HEK293 (cell line): ENCODE data around the gene ITPKC.

Source experiments
- GFI1B ChIP-seq: fragments of 450-650 bp; formaldehyde crosslinking; IDR thresholded peaks from 2 replicates; pipeline ENCODE4 v1.5.1; 2016; ENCODE audit warnings: missing biosample characterization, missing genetic modification characterization
- GLI2 ChIP-seq: fragments of 450-650 bp; formaldehyde crosslinking; IDR thresholded peaks from 2 replicates; pipeline ENCODE4; 2017; ENCODE audit warnings: missing biosample characterization, missing genetic modification characterization, low read depth, borderline replicate concordance
- IKZF3 ChIP-seq: fragments of 450-650 bp; IDR thresholded peaks from 2 replicates; pipeline ENCODE4 v1.5.0; 2018; ENCODE audit warnings: missing biosample characterization, mild to moderate bottlenecking, missing genetic modification characterization, moderate library complexity
- KLF16 ChIP-seq: fragments of 450-650 bp; formaldehyde crosslinking; IDR thresholded peaks from 2 replicates; pipeline ENCODE4 v1.5.1; 2017; ENCODE audit warnings: missing biosample characterization, missing genetic modification characterization
- KLF8 ChIP-seq: fragments of 450-650 bp; formaldehyde crosslinking; IDR thresholded peaks from 2 replicates; pipeline ENCODE4 v1.5.1; 2016; ENCODE audit warnings: missing biosample characterization, missing genetic modification characterization
- OSR2 ChIP-seq: fragments of 450-650 bp; formaldehyde crosslinking; IDR thresholded peaks from 2 replicates; pipeline ENCODE4 v1.5.1; 2016; ENCODE audit warnings: missing biosample characterization, missing genetic modification characterization
- TRIM28 ChIP-seq: IDR thresholded peaks from 2 replicates; pipeline ENCODE4 v1.6.1; 2011; ENCODE audit warnings: low read length, control low read depth, borderline replicate concordance
- YY1 ChIP-seq: fragments of 450-650 bp; formaldehyde crosslinking; IDR thresholded peaks from 2 replicates; pipeline ENCODE4 v1.5.1; 2018; ENCODE audit warnings: missing biosample characterization, missing genetic modification characterization
- ZFP37 ChIP-seq: fragments of 450-650 bp; formaldehyde crosslinking; IDR thresholded peaks from 2 replicates; pipeline ENCODE4 v1.5.1; 2016; ENCODE audit warnings: missing biosample characterization, missing genetic modification characterization
- ZNF121 ChIP-seq: fragments of 450-650 bp; formaldehyde crosslinking; IDR thresholded peaks from 2 replicates; pipeline ENCODE4 v1.5.1; 2016; ENCODE audit warnings: missing biosample characterization, missing genetic modification characterization
- ZNF133 ChIP-seq: fragments of 450-650 bp; formaldehyde crosslinking; IDR thresholded peaks from 2 replicates; pipeline ENCODE4 v1.5.1; 2016; ENCODE audit warnings: missing biosample characterization, missing genetic modification characterization
- ZNF174 ChIP-seq: fragments of 450-650 bp; formaldehyde crosslinking; IDR thresholded peaks from 2 replicates; pipeline ENCODE4 v1.5.0; 2017; ENCODE audit warnings: missing biosample characterization, mild to moderate bottlenecking, missing genetic modification characterization
- ZNF175 ChIP-seq: fragments of 450-650 bp; formaldehyde crosslinking; IDR thresholded peaks from 2 replicates; pipeline ENCODE4 v1.5.1; 2016; ENCODE audit warnings: missing biosample characterization, missing genetic modification characterization
- ZNF223 ChIP-seq: fragments of 450-650 bp; formaldehyde crosslinking; IDR thresholded peaks from 2 replicates; pipeline ENCODE4 v1.5.1; 2016; ENCODE audit warnings: missing biosample characterization, missing genetic modification characterization
- ZNF23 ChIP-seq: fragments of 450-650 bp; formaldehyde crosslinking; IDR thresholded peaks from 2 replicates; pipeline ENCODE4 v1.5.1; 2016; ENCODE audit warnings: missing biosample characterization, missing genetic modification characterization, borderline replicate concordance
- ZNF24 ChIP-seq: fragments of 450-650 bp; formaldehyde crosslinking; IDR thresholded peaks from 2 replicates; pipeline ENCODE4 v1.5.1; 2016; ENCODE audit warnings: missing biosample characterization, missing genetic modification characterization
- ZNF274 ChIP-seq, 2 experiments: fragments of 200-500 bp in 1 of 2; fragments of 450-650 bp in 1 of 2; sonication (Bioruptor generic) in 1 of 2; formaldehyde crosslinking in 1 of 2; IDR thresholded peaks; 2 replicates each; pipeline versions ENCODE4 v1.5.1 to v1.6.1; 2014 to 2016; ENCODE audit warnings: borderline replicate concordance in 1 of 2, inconsistent platforms in 1 of 2, low read length in 1 of 2, missing biosample characterization in 1 of 2, missing genetic modification characterization in 1 of 2
- ZNF366 ChIP-seq: fragments of 450-650 bp; formaldehyde crosslinking; conservative IDR thresholded peaks from 2 replicates; pipeline ENCODE4 v1.5.1; 2016; ENCODE audit warnings: missing biosample characterization, missing genetic modification characterization
- ZNF623 ChIP-seq: fragments of 450-650 bp; formaldehyde crosslinking; IDR thresholded peaks from 2 replicates; pipeline ENCODE4 v1.5.1; 2016; ENCODE audit warnings: missing biosample characterization, missing genetic modification characterization
- ZNF658 ChIP-seq: fragments of 450-650 bp; formaldehyde crosslinking; IDR thresholded peaks from 2 replicates; pipeline ENCODE4; 2016; ENCODE audit warnings: missing biosample characterization, missing genetic modification characterization
- ZNF664 ChIP-seq: fragments of 450-650 bp; formaldehyde crosslinking; IDR thresholded peaks from 2 replicates; pipeline ENCODE4 v1.5.1; 2016; ENCODE audit warnings: missing biosample characterization, missing genetic modification characterization
- ZSCAN16 ChIP-seq: fragments of 450-650 bp; formaldehyde crosslinking; IDR thresholded peaks from 2 replicates; pipeline ENCODE4 v1.5.1; 2016; ENCODE audit warnings: missing biosample characterization, missing genetic modification characterization
- TF ChIP-seq, protein P1 (sequence below): fragments of 450-650 bp; formaldehyde crosslinking; IDR thresholded peaks from 2 replicates; pipeline ENCODE4 v1.5.1; 2016; ENCODE audit warnings: missing biosample characterization, missing genetic modification characterization, borderline replicate concordance
- TF ChIP-seq, protein P2 (sequence below): fragments of 450-650 bp; formaldehyde crosslinking; IDR thresholded peaks from 2 replicates; pipeline ENCODE4 v1.5.1; 2016; ENCODE audit warnings: missing biosample characterization, missing genetic modification characterization
- TF ChIP-seq, protein P3 (sequence below): fragments of 450-650 bp; formaldehyde crosslinking; IDR thresholded peaks from 2 replicates; pipeline ENCODE4 v1.5.1; 2016; ENCODE audit warnings: missing biosample characterization, missing genetic modification characterization
- TF ChIP-seq, protein P4 (sequence below): fragments of 450-650 bp; formaldehyde crosslinking; IDR thresholded peaks from 2 replicates; pipeline ENCODE4 v1.5.1; 2017; ENCODE audit warnings: missing biosample characterization, missing genetic modification characterization
- TF ChIP-seq, protein P5 (sequence below): IDR thresholded peaks from 2 replicates; pipeline ENCODE4 v1.6.1; 2011; ENCODE audit warnings: mild to moderate bottlenecking, low read depth, low read length, borderline replicate concordance
- TF ChIP-seq, protein P6 (sequence below): fragments of 450-650 bp; formaldehyde crosslinking; IDR thresholded peaks from 2 replicates; pipeline ENCODE4 v1.5.1; 2016; ENCODE audit warnings: missing biosample characterization, missing genetic modification characterization
- TF ChIP-seq, protein P7 (sequence below): fragments of 450-650 bp; formaldehyde crosslinking; IDR thresholded peaks from 2 replicates; pipeline ENCODE4 v1.5.1; 2017; ENCODE audit warnings: missing biosample characterization, missing genetic modification characterization

The ITPKC gene

DNA sequence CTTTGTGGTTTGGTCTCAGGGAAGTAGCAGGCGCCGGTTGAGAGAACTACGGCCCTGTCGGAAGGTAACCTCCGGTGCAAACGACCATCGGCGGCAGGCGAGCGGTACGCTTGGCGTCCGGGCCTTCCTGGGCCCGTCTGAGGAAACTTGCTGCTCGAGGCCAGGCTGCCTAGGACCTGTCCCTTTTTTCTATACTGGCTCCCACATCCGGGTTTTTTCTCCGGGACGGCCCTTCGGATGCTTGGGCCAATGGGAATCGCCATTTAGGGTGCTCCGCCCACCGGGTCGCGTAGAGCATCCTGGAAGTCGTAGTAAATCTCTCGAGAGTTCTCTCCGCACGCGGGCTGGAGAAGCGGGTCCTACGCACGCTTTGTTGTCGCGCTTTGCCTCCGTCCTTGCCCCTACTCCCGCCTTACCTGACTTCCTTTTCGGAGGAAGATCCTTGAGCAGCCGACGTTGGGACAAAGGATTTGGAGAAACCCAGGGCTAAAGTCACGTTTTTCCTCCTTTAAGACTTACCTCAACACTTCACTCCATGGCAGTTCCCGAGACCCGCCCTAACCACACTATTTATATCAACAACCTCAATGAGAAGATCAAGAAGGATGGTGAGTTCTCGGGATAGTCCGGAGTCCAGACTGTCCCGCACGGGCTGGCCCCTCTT, 34.1 kb downstream of the ITPKC start, which contains the start of gene SNRPA (continued):
- no peak for TF ChIP-seq OSR2 (tag by site-specific recombination)
- TF ChIP-seq ZNF24: no peak; the same call in 1 of the 2 replicates
- peak; percentile 67; the same call in 1 of the 2 replicates for TF ChIP-seq KLF8 (tag by site-specific recombination)
- no peak for TF ChIP-seq ZNF175
- TF ChIP-seq, protein P1, sequence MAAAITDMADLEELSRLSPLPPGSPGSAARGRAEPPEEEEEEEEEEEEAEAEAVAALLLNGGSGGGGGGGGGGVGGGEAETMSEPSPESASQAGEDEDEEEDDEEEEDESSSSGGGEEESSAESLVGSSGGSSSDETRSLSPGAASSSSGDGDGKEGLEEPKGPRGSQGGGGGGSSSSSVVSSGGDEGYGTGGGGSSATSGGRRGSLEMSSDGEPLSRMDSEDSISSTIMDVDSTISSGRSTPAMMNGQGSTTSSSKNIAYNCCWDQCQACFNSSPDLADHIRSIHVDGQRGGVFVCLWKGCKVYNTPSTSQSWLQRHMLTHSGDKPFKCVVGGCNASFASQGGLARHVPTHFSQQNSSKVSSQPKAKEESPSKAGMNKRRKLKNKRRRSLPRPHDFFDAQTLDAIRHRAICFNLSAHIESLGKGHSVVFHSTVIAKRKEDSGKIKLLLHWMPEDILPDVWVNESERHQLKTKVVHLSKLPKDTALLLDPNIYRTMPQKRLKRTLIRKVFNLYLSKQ (tag by site-specific recombination): no peak
- no peak for TF ChIP-seq GFI1B
- TF ChIP-seq, protein P2, sequence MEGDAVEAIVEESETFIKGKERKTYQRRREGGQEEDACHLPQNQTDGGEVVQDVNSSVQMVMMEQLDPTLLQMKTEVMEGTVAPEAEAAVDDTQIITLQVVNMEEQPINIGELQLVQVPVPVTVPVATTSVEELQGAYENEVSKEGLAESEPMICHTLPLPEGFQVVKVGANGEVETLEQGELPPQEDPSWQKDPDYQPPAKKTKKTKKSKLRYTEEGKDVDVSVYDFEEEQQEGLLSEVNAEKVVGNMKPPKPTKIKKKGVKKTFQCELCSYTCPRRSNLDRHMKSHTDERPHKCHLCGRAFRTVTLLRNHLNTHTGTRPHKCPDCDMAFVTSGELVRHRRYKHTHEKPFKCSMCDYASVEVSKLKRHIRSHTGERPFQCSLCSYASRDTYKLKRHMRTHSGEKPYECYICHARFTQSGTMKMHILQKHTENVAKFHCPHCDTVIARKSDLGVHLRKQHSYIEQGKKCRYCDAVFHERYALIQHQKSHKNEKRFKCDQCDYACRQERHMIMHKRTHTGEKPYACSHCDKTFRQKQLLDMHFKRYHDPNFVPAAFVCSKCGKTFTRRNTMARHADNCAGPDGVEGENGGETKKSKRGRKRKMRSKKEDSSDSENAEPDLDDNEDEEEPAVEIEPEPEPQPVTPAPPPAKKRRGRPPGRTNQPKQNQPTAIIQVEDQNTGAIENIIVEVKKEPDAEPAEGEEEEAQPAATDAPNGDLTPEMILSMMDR: no peak
- TF ChIP-seq, protein P3, sequence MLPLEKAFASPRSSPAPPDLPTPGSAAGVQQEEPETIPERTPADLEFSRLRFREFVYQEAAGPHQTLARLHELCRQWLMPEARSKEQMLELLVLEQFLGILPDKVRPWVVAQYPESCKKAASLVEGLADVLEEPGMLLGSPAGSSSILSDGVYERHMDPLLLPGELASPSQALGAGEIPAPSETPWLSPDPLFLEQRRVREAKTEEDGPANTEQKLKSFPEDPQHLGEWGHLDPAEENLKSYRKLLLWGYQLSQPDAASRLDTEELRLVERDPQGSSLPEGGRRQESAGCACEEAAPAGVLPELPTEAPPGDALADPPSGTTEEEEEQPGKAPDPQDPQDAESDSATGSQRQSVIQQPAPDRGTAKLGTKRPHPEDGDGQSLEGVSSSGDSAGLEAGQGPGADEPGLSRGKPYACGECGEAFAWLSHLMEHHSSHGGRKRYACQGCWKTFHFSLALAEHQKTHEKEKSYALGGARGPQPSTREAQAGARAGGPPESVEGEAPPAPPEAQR (tag by site-specific recombination): no peak
- TF ChIP-seq, protein P4, sequence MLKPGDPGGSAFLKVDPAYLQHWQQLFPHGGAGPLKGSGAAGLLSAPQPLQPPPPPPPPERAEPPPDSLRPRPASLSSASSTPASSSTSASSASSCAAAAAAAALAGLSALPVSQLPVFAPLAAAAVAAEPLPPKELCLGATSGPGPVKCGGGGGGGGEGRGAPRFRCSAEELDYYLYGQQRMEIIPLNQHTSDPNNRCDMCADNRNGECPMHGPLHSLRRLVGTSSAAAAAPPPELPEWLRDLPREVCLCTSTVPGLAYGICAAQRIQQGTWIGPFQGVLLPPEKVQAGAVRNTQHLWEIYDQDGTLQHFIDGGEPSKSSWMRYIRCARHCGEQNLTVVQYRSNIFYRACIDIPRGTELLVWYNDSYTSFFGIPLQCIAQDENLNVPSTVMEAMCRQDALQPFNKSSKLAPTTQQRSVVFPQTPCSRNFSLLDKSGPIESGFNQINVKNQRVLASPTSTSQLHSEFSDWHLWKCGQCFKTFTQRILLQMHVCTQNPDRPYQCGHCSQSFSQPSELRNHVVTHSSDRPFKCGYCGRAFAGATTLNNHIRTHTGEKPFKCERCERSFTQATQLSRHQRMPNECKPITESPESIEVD (tag by site-specific recombination): no peak
- TF ChIP-seq, protein P5, sequence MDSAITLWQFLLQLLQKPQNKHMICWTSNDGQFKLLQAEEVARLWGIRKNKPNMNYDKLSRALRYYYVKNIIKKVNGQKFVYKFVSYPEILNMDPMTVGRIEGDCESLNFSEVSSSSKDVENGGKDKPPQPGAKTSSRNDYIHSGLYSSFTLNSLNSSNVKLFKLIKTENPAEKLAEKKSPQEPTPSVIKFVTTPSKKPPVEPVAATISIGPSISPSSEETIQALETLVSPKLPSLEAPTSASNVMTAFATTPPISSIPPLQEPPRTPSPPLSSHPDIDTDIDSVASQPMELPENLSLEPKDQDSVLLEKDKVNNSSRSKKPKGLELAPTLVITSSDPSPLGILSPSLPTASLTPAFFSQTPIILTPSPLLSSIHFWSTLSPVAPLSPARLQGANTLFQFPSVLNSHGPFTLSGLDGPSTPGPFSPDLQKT: no peak
- TF ChIP-seq, protein P6, sequence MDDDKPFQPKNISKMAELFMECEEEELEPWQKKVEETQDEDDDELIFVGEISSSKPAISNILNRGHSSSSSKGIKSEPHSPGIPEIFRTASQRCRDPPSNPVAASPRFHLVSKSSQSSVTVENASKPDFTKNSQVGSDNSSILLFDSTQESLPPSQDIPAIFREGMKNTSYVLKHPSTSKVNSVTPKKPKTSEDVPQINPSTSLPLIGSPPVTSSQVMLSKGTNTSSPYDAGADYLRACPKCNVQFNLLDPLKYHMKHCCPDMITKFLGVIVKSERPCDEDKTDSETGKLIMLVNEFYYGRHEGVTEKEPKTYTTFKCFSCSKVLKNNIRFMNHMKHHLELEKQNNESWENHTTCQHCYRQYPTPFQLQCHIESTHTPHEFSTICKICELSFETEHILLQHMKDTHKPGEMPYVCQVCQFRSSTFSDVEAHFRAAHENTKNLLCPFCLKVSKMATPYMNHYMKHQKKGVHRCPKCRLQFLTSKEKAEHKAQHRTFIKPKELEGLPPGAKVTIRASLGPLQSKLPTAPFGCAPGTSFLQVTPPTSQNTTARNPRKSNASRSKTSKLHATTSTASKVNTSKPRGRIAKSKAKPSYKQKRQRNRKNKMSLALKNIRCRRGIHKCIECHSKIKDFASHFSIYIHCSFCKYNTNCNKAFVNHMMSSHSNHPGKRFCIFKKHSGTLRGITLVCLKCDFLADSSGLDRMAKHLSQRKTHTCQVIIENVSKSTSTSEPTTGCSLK (tag by site-specific recombination): no peak
- TF ChIP-seq YY1 (tag by site-specific recombination): no peak; the same call in 1 of the 2 replicates
- TF ChIP-seq ZSCAN16: no peak
- peak; percentile 93; the same call in 1 of the 2 replicates for TF ChIP-seq ZFP37 (tag by site-specific recombination)
- peak; percentile 67 for TF ChIP-seq IKZF3 (tag by site-specific recombination)
- TF ChIP-seq, protein P7, sequence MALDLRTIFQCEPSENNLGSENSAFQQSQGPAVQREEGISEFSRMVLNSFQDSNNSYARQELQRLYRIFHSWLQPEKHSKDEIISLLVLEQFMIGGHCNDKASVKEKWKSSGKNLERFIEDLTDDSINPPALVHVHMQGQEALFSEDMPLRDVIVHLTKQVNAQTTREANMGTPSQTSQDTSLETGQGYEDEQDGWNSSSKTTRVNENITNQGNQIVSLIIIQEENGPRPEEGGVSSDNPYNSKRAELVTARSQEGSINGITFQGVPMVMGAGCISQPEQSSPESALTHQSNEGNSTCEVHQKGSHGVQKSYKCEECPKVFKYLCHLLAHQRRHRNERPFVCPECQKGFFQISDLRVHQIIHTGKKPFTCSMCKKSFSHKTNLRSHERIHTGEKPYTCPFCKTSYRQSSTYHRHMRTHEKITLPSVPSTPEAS (tag by site-specific recombination): no peak
- no peak; the same call in none of the 2 replicates for TF ChIP-seq KLF16
- no peak for TF ChIP-seq ZNF23
- no peak for TF ChIP-seq ZNF274 (IDR thresholded peaks at IDR 0.05; ENCODE audit: low read length)
- TF ChIP-seq ZNF274 (tag by site-specific recombination; IDR thresholded peaks at IDR 0.05; ENCODE audit: borderline replicate concordance): no peak
- TF ChIP-seq ZNF366 (tag by site-specific recombination): peak; percentile 84
- TF ChIP-seq GLI2: no peak; the same call in 1 of the 2 replicates
- no peak for TF ChIP-seq ZNF174 (tag by site-specific recombination)
- TF ChIP-seq ZNF664 (tag by site-specific recombination): no peak; the same call in 1 of the 2 replicates
- no peak; the same call in 1 of the 2 replicates for TF ChIP-seq ZNF121 (tag by site-specific recombination)
- no peak for TF ChIP-seq ZNF223
- TF ChIP-seq ZNF133: no peak
- no peak for TF ChIP-seq ZNF658 (tag by site-specific recombination)
- TF ChIP-seq TRIM28: no peak
- no peak for TF ChIP-seq ZNF623 (tag by site-specific recombination)
